WTC11 (cell line): ENCODE data around the gene PCNX4. TPM values are rescaled to one million over a fixed set of nuclear protein-coding genes. Genes with fewer than 3 reads are reported as not detected.

ENCODE experiments used
- ATAC-seq: fragments of 200-7000 bp; cut with Tn5 transposase; 2 replicates; pipeline ENCODE4 v1.10.0; 2021; ENCODE audit warnings: mild to moderate bottlenecking, moderate library complexity
- Bru-seq: library from RNA; stranded (reverse); fragments of 400-500 nt; gene quantifications from one replicate; lab custom pipeline; 2021; lab: Mats Ljungman, UMichigan
- CTCF ChIA-PET: fragments of 300-600 bp; sonication (Branson Sonifier 250); formaldehyde crosslinking; loops from one replicate; lab custom pipeline; 2021; ENCODE audit warnings: antibody characterized with exemption; lab: Charles Lee
- POLR2A ChIA-PET: fragments of 350-600 bp; sonication (Branson Sonifier 250); formaldehyde crosslinking; loops from one replicate; lab custom pipeline; 2021; ENCODE audit warnings: antibody characterized with exemption; lab: Charles Lee
- DNase-seq: peaks from one replicate; pipeline ENCODE4 v3.0.0; 2021; ENCODE audit warnings: low spot score
- H3K27ac Mint-ChIP-seq: 2 replicates; pipeline ENCODE4 v1.8.0; 2021; ENCODE audit warnings: mixed read lengths
- H3K27me3 Mint-ChIP-seq: 2 replicates; pipeline ENCODE4 v1.8.0; 2021; ENCODE audit warnings: low read depth, mild to moderate bottlenecking, moderate library complexity, mixed read lengths
- H3K36me3 Mint-ChIP-seq: 2 replicates; pipeline ENCODE4 v1.8.0; 2021; ENCODE audit warnings: mixed read lengths
- H3K4me1 Mint-ChIP-seq: 2 replicates; pipeline ENCODE4 v1.8.0; 2022; ENCODE audit warnings: mixed read lengths
- H3K4me3 Mint-ChIP-seq: 2 replicates; pipeline ENCODE4 v1.8.0; 2021; ENCODE audit warnings: mild to moderate bottlenecking, moderate library complexity, mixed read lengths
- H3K9me3 Mint-ChIP-seq: 2 replicates; pipeline ENCODE4 v1.8.0; 2021; ENCODE audit warnings: mixed read lengths
- AFF4 ChIP-seq: sonication (generic); formaldehyde crosslinking; IDR thresholded peaks from 2 replicates; pipeline ENCODE4 v1.8.1; 2023; ENCODE audit warnings: mild to moderate bottlenecking, missing genetic modification reagents, borderline replicate concordance
- ATF1 ChIP-seq: sonication (generic); formaldehyde crosslinking; IDR thresholded peaks from 2 replicates; pipeline ENCODE4 v1.8.1; 2023; ENCODE audit warnings: mild to moderate bottlenecking, moderate library complexity, missing genetic modification reagents
- CBFB ChIP-seq: sonication (generic); formaldehyde crosslinking; IDR thresholded peaks from 2 replicates; pipeline ENCODE4 v1.8.1; 2022; ENCODE audit warnings: mild to moderate bottlenecking, low read depth, missing genetic modification reagents
- CREB1 ChIP-seq: sonication (generic); formaldehyde crosslinking; IDR thresholded peaks from 2 replicates; pipeline ENCODE4 v1.8.0; 2023; ENCODE audit warnings: mild to moderate bottlenecking, missing genetic modification reagents
- FOXK1 ChIP-seq: sonication (generic); formaldehyde crosslinking; IDR thresholded peaks from 2 replicates; pipeline ENCODE4 v1.8.0; 2022; ENCODE audit warnings: mild to moderate bottlenecking, moderate library complexity, missing genetic modification reagents
- FOXP4 ChIP-seq: sonication (generic); formaldehyde crosslinking; IDR thresholded peaks from 2 replicates; pipeline ENCODE4 v1.8.0; 2022; ENCODE audit warnings: mild to moderate bottlenecking, missing genetic modification reagents
- GABPB1 ChIP-seq: sonication (generic); formaldehyde crosslinking; IDR thresholded peaks from 2 replicates; pipeline ENCODE4 v1.8.1; 2023; ENCODE audit warnings: mild to moderate bottlenecking, missing genetic modification reagents
- HMGA2 ChIP-seq: fragments of 250-450 bp; sonication (Bioruptor Pico); IDR thresholded peaks from 2 replicates; pipeline ENCODE4 v1.4.0; 2021; ENCODE audit warnings: mild to moderate bottlenecking, moderate library complexity
- KAT7 ChIP-seq: sonication (generic); formaldehyde crosslinking; IDR thresholded peaks from 2 replicates; pipeline ENCODE4 v1.8.1; 2023; ENCODE audit warnings: missing genetic modification reagents, mild to moderate bottlenecking, borderline replicate concordance
- MAX ChIP-seq: sonication (generic); formaldehyde crosslinking; IDR thresholded peaks from 2 replicates; pipeline ENCODE4 v1.8.0; 2022; ENCODE audit warnings: mild to moderate bottlenecking, missing genetic modification reagents
- NFE2L1 ChIP-seq: sonication (generic); formaldehyde crosslinking; IDR thresholded peaks from 2 replicates; pipeline ENCODE4 v1.8.1; 2023; ENCODE audit warnings: missing genetic modification reagents
- RELA ChIP-seq: sonication (generic); formaldehyde crosslinking; IDR thresholded peaks from 2 replicates; pipeline ENCODE4 v1.8.1; 2022; ENCODE audit warnings: missing genetic modification reagents, mild to moderate bottlenecking, borderline replicate concordance
- SP1 ChIP-seq: sonication (generic); formaldehyde crosslinking; conservative IDR thresholded peaks from 2 replicates; pipeline ENCODE4 v1.8.1; 2022; ENCODE audit warnings: missing genetic modification reagents
- TEAD1 ChIP-seq: sonication (generic); formaldehyde crosslinking; IDR thresholded peaks from 2 replicates; pipeline ENCODE4 v1.8.0; 2022; ENCODE audit warnings: mild to moderate bottlenecking, missing genetic modification reagents
- USF1 ChIP-seq: sonication (generic); formaldehyde crosslinking; IDR thresholded peaks from 2 replicates; pipeline ENCODE4 v1.8.0; 2022; ENCODE audit warnings: mild to moderate bottlenecking, missing genetic modification reagents
- ZBTB21 ChIP-seq: sonication (generic); formaldehyde crosslinking; IDR thresholded peaks from 2 replicates; pipeline ENCODE4 v1.8.1; 2023; ENCODE audit warnings: mild to moderate bottlenecking, missing genetic modification reagents, borderline replicate concordance
- ZNF232 ChIP-seq: sonication (generic); formaldehyde crosslinking; IDR thresholded peaks from 2 replicates; pipeline ENCODE4 v1.8.0; 2022; ENCODE audit warnings: mild to moderate bottlenecking, missing genetic modification reagents
- long read RNA-seq, 3 experiments: library from RNA in 1 of 3; library from capped mRNA in 1 of 3; library from polyadenylated mRNA in 1 of 3; unstranded in 2 of 3; stranded (forward) in 1 of 3; transcript quantifications; one replicate each; pipeline ENCODE4 v2.0.0, GENCODE V29; 2021
- total RNA-seq: library from RNA; stranded (reverse); gene quantifications from 3 replicates; pipeline ENCODE4 v1.2.3, GENCODE V29; 2021
- TF ChIP-seq, protein P1 (sequence below): sonication (generic); formaldehyde crosslinking; IDR thresholded peaks from 2 replicates; pipeline ENCODE4 v1.8.1; 2023; ENCODE audit warnings: mild to moderate bottlenecking, moderate library complexity, missing genetic modification reagents
- TF ChIP-seq, protein P2 (sequence below): sonication (generic); formaldehyde crosslinking; IDR thresholded peaks from 2 replicates; pipeline ENCODE4 v1.8.1; 2023; ENCODE audit warnings: mild to moderate bottlenecking, missing genetic modification reagents, moderate library complexity
- TF ChIP-seq, protein P3 (sequence below): sonication (generic); formaldehyde crosslinking; IDR thresholded peaks from 2 replicates; pipeline ENCODE4 v1.8.1; 2022; ENCODE audit warnings: missing genetic modification reagents, borderline replicate concordance
- TF ChIP-seq, protein P4 (sequence below): sonication (generic); formaldehyde crosslinking; IDR thresholded peaks from 2 replicates; pipeline ENCODE4 v1.8.1; 2023; ENCODE audit warnings: mild to moderate bottlenecking, missing genetic modification reagents

The PCNX4 gene
- total RNA-seq, result 31.7 to 39.9 TPM (median 37.8 TPM) in 3 replicates
- Bru-seq, nascent RNA, result percentile 87 among the genes with signal in this experiment
- long read RNA-seq, experiment 1, full-length matches to known transcripts, result 64 of 105 reads
- long read RNA-seq, experiment 1, partial matches to known transcripts, result 24 of 105 reads
- long read RNA-seq, experiment 1, other reads (novel, unspliced or antisense), result 17 of 105 reads
- long read RNA-seq, experiment 2, partial matches to known transcripts, result 11 of 22 reads
- long read RNA-seq, experiment 2, other reads (novel, unspliced or antisense), result 11 of 22 reads
- long read RNA-seq, experiment 3, partial matches to known transcripts, result 3 of 5 reads
- long read RNA-seq, experiment 3, other reads (novel, unspliced or antisense), result 2 of 5 reads

GRCh38 chr14:60091550-60092525 is at the start of gene PCNX4:
Gene PCNX4, plus strand, starts transcription at chr14:60091923. Its CDS starts 15,716 bp downstream, at chr14:60107639.
- H3K36me3 Mint-ChIP-seq, result no peaks in the 10 kb centered on the region; the same call in 1 of the 2 replicates
- DNase-seq, result peak; percentile 93
- no peaks in the 10 kb centered on the region for H3K9me3 Mint-ChIP-seq
- H3K27ac Mint-ChIP-seq, result peak within 1 kb of the TSS; percentile 91
- H3K4me1 Mint-ChIP-seq, result peaks cover 34% of the 10 kb centered on the region
- CTCF ChIA-PET, result interaction anchor here (0.9 to 2.9 kb wide), 2 partner anchors 12 to 73 kb away, joined by 3 to 13 read pairs; partner anchors contain the start of gene DHRS7
- POLR2A ChIA-PET, result interaction anchor here (0.6 to 1.9 kb wide), 7 partner anchors 14 to 890 kb away, joined by 3 to 8 read pairs (median 3); partner anchors contain the start of genes PPM1A and SLC38A6
- peak; percentile 94 for ATAC-seq
- H3K4me3 Mint-ChIP-seq, result peak within 1 kb of the TSS; percentile 88
- no peaks in the 10 kb centered on the region; the same call in 1 of the 2 replicates for H3K27me3 Mint-ChIP-seq
- TF ChIP-seq ZBTB21 (CRISPR knock-in tag) (peak; percentile 92), RELA (CRISPR knock-in tag) (peak; percentile 69; the same call in 1 of the 2 replicates), ZNF232 (CRISPR knock-in tag) (0 out of 2 replicates have a peak, but pooled peaks have one; percentile 41), FOXP4 (peak; percentile 78), ATF1 (CRISPR knock-in tag) (0 out of 2 replicates have a peak, but pooled peaks have one; percentile 72), TEAD1 (CRISPR knock-in tag) (peak; percentile 93), SP1 (CRISPR knock-in tag) (peak; percentile 80), HMGA2 (CRISPR knock-in tag) (no peak), MAX (CRISPR knock-in tag) (peak; percentile 96), AFF4 (peak; percentile 68; the same call in 1 of the 2 replicates), NFE2L1 (CRISPR knock-in tag) (peak; percentile 83), CBFB (CRISPR knock-in tag) (no peak), GABPB1 (CRISPR knock-in tag) (peak; percentile 73; the same call in 1 of the 2 replicates), CREB1 (peak; percentile 80; the same call in 1 of the 2 replicates), KAT7 (CRISPR knock-in tag) (0 out of 2 replicates have a peak, but pooled peaks have one; percentile 71), FOXK1 (CRISPR knock-in tag) (peak; percentile 85), USF1 (CRISPR knock-in tag) (peak; percentile 59; the same call in 1 of the 2 replicates)
- TF ChIP-seq, protein P1, sequence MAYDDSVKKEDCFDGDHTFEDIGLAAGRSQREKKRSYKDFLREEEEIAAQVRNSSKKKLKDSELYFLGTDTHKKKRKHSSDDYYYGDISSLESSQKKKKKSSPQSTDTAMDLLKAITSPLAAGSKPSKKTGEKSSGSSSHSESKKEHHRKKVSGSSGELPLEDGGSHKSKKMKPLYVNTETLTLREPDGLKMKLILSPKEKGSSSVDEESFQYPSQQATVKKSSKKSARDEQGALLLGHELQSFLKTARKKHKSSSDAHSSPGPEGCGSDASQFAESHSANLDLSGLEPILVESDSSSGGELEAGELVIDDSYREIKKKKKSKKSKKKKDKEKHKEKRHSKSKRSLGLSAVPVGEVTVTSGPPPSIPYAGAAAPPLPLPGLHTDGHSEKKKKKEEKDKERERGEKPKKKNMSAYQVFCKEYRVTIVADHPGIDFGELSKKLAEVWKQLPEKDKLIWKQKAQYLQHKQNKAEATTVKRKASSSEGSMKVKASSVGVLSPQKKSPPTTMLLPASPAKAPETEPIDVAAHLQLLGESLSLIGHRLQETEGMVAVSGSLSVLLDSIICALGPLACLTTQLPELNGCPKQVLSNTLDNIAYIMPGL (CRISPR knock-in tag), result peak; percentile 96
- TF ChIP-seq, protein P2, sequence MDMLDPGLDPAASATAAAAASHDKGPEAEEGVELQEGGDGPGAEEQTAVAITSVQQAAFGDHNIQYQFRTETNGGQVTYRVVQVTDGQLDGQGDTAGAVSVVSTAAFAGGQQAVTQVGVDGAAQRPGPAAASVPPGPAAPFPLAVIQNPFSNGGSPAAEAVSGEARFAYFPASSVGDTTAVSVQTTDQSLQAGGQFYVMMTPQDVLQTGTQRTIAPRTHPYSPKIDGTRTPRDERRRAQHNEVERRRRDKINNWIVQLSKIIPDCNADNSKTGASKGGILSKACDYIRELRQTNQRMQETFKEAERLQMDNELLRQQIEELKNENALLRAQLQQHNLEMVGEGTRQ (CRISPR knock-in tag), result peak; percentile 33; the same call in 1 of the 2 replicates
- TF ChIP-seq, protein P3, sequence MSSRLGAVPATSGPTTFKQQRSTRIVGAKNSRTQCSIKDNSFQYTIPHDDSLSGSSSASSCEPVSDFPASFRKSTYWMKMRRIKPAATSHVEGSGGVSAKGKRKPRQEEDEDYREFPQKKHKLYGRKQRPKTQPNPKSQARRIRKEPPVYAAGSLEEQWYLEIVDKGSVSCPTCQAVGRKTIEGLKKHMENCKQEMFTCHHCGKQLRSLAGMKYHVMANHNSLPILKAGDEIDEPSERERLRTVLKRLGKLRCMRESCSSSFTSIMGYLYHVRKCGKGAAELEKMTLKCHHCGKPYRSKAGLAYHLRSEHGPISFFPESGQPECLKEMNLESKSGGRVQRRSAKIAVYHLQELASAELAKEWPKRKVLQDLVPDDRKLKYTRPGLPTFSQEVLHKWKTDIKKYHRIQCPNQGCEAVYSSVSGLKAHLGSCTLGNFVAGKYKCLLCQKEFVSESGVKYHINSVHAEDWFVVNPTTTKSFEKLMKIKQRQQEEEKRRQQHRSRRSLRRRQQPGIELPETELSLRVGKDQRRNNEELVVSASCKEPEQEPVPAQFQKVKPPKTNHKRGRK (CRISPR knock-in tag), result no peak
- TF ChIP-seq, protein P4, sequence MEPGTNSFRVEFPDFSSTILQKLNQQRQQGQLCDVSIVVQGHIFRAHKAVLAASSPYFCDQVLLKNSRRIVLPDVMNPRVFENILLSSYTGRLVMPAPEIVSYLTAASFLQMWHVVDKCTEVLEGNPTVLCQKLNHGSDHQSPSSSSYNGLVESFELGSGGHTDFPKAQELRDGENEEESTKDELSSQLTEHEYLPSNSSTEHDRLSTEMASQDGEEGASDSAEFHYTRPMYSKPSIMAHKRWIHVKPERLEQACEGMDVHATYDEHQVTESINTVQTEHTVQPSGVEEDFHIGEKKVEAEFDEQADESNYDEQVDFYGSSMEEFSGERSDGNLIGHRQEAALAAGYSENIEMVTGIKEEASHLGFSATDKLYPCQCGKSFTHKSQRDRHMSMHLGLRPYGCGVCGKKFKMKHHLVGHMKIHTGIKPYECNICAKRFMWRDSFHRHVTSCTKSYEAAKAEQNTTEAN (CRISPR knock-in tag), result peak; percentile 64
